ENCODE measurements around the gene RREB1. TPM values are rescaled to one million over a fixed set of nuclear protein-coding genes. Genes with fewer than 3 reads are reported as not detected.
A peak's percentile ranks its signal among the peaks of the same experiment; 100 is the strongest.

The RREB1 gene
- total RNA-seq, 1 experiment from 2014 or later, result 51.1 TPM

GRCh38 chr6:7106215-7106751 lies 1.5 kb upstream of the RREB1 start:
- peak overlapping the region; percentile 82 for H3K27ac Mint-ChIP-seq (ENCODE audit: unreplicated experiment)
- peak in 1 of 2 experiments; percentile 41 for DNase-seq
- ChIA-PET POLR2A (interaction anchor here (0.6 kb wide), 1 partner anchor 413 kb away, joined by 3 read pairs; no protein-coding TSS in a partner anchor), CTCF (interaction anchor here (0.6 kb wide), 2 partner anchors 13 to 137 kb away, joined by 3 to 7 read pairs; no protein-coding TSS in a partner anchor)
- H3K9me3 ChIP-seq, result no peaks in the 10 kb centered on the region
- H3K27me3 ChIP-seq (replicated peaks; ENCODE audit: control insufficient read depth, insufficient read depth, low read length), result no peaks in the 10 kb centered on the region
- H3K4me3 ChIP-seq (ENCODE audit: low read depth, low read length), result peak overlapping the region; percentile 63
- H3K4me3 Mint-ChIP-seq (ENCODE audit: unreplicated experiment), result peak overlapping the region; percentile 68
- BruUV-seq (replicated peaks), result no TSS peak
- H3K9me3 Mint-ChIP-seq (ENCODE audit: unreplicated experiment), result no peaks in the 10 kb centered on the region
- intact Hi-C loops (cut with micrococcal nuclease; ENCODE audit: unreplicated experiment), result loop anchor here (2.0 to 5.0 kb wide), 3 partner anchors 35 to 136 kb away; no protein-coding TSS in a partner anchor
- H3K36me3 Mint-ChIP-seq (ENCODE audit: insufficient read depth, unreplicated experiment), result peaks cover 7% of the 10 kb centered on the region
- peaks cover 15% of the 10 kb centered on the region for H3K4me1 ChIP-seq
- no peaks in the 10 kb centered on the region for H3K27me3 Mint-ChIP-seq (ENCODE audit: insufficient read depth, unreplicated experiment)
- TF ChIP-seq CTCF (IDR thresholded peaks at IDR 0.05; ENCODE audit: insufficient read depth in 1 of 2, low read depth in 1 of 2, low read length in 1 of 2, severe bottlenecking in 1 of 2, unreplicated experiment in 1 of 2), result no peak
- no peaks in the 10 kb centered on the region for H3K36me3 ChIP-seq (ENCODE audit: control insufficient read depth, insufficient read depth, low read length)
- peaks cover 6% of the 10 kb centered on the region for H3K4me1 Mint-ChIP-seq (ENCODE audit: low read depth, unreplicated experiment)

- TF ChIP-seq CTCF (IDR thresholded peaks at IDR 0.05; ENCODE audit: insufficient read depth in 1 of 2, low read depth in 1 of 2, low read length in 1 of 2, severe bottlenecking in 1 of 2, unreplicated experiment in 1 of 2), result peak in 1 of 2 experiments; percentile 42
- H3K27me3 Mint-ChIP-seq (ENCODE audit: insufficient read depth, unreplicated experiment), result no peaks in the 10 kb centered on the region
- peak; percentile 62 for DNase-seq
- ChIA-PET CTCF (interaction anchor here (0.5 kb wide), 1 partner anchor 385 kb away, joined by 3 read pairs; no protein-coding TSS in a partner anchor), POLR2A (interaction anchor here (0.6 kb wide), 1 partner anchor 61 kb away, joined by 3 read pairs; no protein-coding TSS in a partner anchor)
- Histone ChIP-seq H3K9me3 (no peaks in the 10 kb centered on the region), H3K27me3 (replicated peaks; ENCODE audit: control insufficient read depth, insufficient read depth, low read length) (no peaks in the 10 kb centered on the region), H3K4me1 (peaks cover 17% of the 10 kb centered on the region), H3K36me3 (ENCODE audit: control insufficient read depth, insufficient read depth, low read length) (no peaks in the 10 kb centered on the region), H3K4me3 (ENCODE audit: low read depth, low read length) (peak overlapping the region; percentile 63)
- H3K4me3 Mint-ChIP-seq (ENCODE audit: unreplicated experiment), result peak overlapping the region; percentile 68
- intact Hi-C loops (cut with micrococcal nuclease; ENCODE audit: unreplicated experiment), result loop anchor here (2.0 to 5.0 kb wide), 3 partner anchors 34 to 135 kb away; no protein-coding TSS in a partner anchor
- TSS peak; percentile 63 for BruUV-seq (replicated peaks)
- H3K36me3 Mint-ChIP-seq (ENCODE audit: insufficient read depth, unreplicated experiment), result peaks cover 7% of the 10 kb centered on the region
- H3K9me3 Mint-ChIP-seq (ENCODE audit: unreplicated experiment), result no peaks in the 10 kb centered on the region
- peaks cover 6% of the 10 kb centered on the region for H3K4me1 Mint-ChIP-seq (ENCODE audit: low read depth, unreplicated experiment)
- H3K27ac Mint-ChIP-seq (ENCODE audit: unreplicated experiment), result peak overlapping the region; percentile 82
Observed at GRCh38 chr6:7106752-7107577, 796 bp upstream of the RREB1 start.

GRCh38 chr6:7108196-7108963 lies 619 bp downstream of the RREB1 start:
- no peak for TF ChIP-seq CTCF (IDR thresholded peaks at IDR 0.05; ENCODE audit: insufficient read depth in 1 of 2, low read depth in 1 of 2, low read length in 1 of 2, severe bottlenecking in 1 of 2, unreplicated experiment in 1 of 2)
- POLR2A ChIA-PET, result interaction anchor here (0.6 kb wide), 2 partner anchors 11 to 90 kb away, joined by 3 to 5 read pairs; no protein-coding TSS in a partner anchor
- intact Hi-C loops (cut with micrococcal nuclease; ENCODE audit: unreplicated experiment), result loop anchor here (5.0 kb wide), 1 partner anchor 134 kb away; no protein-coding TSS in a partner anchor
- Histone ChIP-seq H3K4me1 (peaks cover 27% of the 10 kb centered on the region), H3K27me3 (replicated peaks; ENCODE audit: control insufficient read depth, insufficient read depth, low read length) (no peaks in the 10 kb centered on the region), H3K36me3 (ENCODE audit: control insufficient read depth, insufficient read depth, low read length) (no peaks in the 10 kb centered on the region), H3K4me3 (ENCODE audit: low read depth, low read length) (peak overlapping the region; percentile 63), H3K9me3 (no peaks in the 10 kb centered on the region)
- Mint-ChIP-seq H3K27me3 (ENCODE audit: insufficient read depth, unreplicated experiment) (no peaks in the 10 kb centered on the region), H3K4me1 (ENCODE audit: low read depth, unreplicated experiment) (peaks cover 18% of the 10 kb centered on the region), H3K36me3 (ENCODE audit: insufficient read depth, unreplicated experiment) (peaks cover 7% of the 10 kb centered on the region), H3K9me3 (ENCODE audit: unreplicated experiment) (no peaks in the 10 kb centered on the region), H3K27ac (ENCODE audit: unreplicated experiment) (peak overlapping the region; percentile 82), H3K4me3 (ENCODE audit: unreplicated experiment) (peak overlapping the region; percentile 68)
- BruUV-seq (replicated peaks), result no TSS peak
- CTCF ChIA-PET, result no interaction called here
- DNase-seq, result peak; percentile 62 to 64

All from Caco-2 (cell line).